Type B pancreatic cell (in vitro differentiated cells): Measurements from ENCODE around the gene EEFSEC. TPM values are rescaled to one million over a fixed set of nuclear protein-coding genes. Genes with fewer than 3 reads are reported as not detected.

Experiments
- DNase-seq: peaks from one replicate; pipeline ENCODE4 v3.0.0; 2021; ENCODE audit warnings: mixed read lengths; ENCODE audit not compliant: unreplicated experiment; ENCODE audit errors: extremely low spot score
- H3K27ac Mint-ChIP-seq: 2 replicates; pipeline ENCODE4 v1.8.0; 2021; ENCODE audit warnings: mild to moderate bottlenecking, mixed read lengths
- H3K27me3 Mint-ChIP-seq: 2 replicates; pipeline ENCODE4 v1.8.0; 2021; ENCODE audit warnings: mixed read lengths
- H3K36me3 Mint-ChIP-seq: 2 replicates; pipeline ENCODE4 v1.8.0; 2021; ENCODE audit warnings: mixed read lengths
- H3K4me1 Mint-ChIP-seq: one replicate; pipeline ENCODE4 v1.8.0; 2021; ENCODE audit warnings: mixed read lengths; ENCODE audit not compliant: unreplicated experiment
- H3K4me3 Mint-ChIP-seq: 2 replicates; pipeline ENCODE4 v1.8.0; 2021; ENCODE audit warnings: mild to moderate bottlenecking, mixed read lengths
- H3K9me3 Mint-ChIP-seq: 2 replicates; pipeline ENCODE4 v1.8.0; 2021; ENCODE audit warnings: mixed read lengths
- total RNA-seq: library from RNA; stranded (reverse); gene quantifications from 2 replicates; pipeline ENCODE4 v1.2.1, GENCODE V29; 2021; ENCODE audit warnings: low replicate concordance
- TF ChIP-seq, protein P1 (sequence below): fragments of 200-600 bp; sonication (generic); conservative IDR thresholded peaks from 2 replicates; pipeline ENCODE4 v1.5.0; 2021; ENCODE audit warnings: antibody characterized with exemption, mild to moderate bottlenecking

Gene EEFSEC
- total RNA-seq, 1 donor from 2014 or later, result 16.6 TPM

DNA sequence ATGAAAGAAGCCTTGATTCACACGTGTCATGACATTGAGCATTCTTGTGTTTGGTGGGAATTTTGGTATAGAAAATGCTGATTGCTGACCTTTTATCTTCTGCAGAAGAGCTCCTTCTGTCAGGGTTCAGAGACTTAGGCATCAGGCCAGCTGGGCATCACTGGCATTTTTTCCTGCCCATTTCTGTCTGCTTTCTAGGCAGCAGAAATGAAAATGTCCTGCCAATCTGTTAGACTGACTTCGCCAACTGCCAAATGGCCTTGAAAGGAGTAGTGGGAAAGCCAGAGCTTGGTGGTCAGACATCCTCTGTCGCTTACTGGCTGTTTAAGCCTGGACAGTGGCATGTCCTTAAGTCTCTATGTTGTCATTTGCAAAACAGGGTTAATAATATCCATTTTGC, 57.4 kb downstream of the EEFSEC start:
- Mint-ChIP-seq H3K4me1 (peaks cover 23% of the 10 kb centered on the region), H3K36me3 (no peaks in the 10 kb centered on the region), H3K27me3 (no peaks in the 10 kb centered on the region), H3K9me3 (no peaks in the 10 kb centered on the region), H3K27ac (no peak overlapping the region), H3K4me3 (no peak overlapping the region)
- TF ChIP-seq, protein P1, sequence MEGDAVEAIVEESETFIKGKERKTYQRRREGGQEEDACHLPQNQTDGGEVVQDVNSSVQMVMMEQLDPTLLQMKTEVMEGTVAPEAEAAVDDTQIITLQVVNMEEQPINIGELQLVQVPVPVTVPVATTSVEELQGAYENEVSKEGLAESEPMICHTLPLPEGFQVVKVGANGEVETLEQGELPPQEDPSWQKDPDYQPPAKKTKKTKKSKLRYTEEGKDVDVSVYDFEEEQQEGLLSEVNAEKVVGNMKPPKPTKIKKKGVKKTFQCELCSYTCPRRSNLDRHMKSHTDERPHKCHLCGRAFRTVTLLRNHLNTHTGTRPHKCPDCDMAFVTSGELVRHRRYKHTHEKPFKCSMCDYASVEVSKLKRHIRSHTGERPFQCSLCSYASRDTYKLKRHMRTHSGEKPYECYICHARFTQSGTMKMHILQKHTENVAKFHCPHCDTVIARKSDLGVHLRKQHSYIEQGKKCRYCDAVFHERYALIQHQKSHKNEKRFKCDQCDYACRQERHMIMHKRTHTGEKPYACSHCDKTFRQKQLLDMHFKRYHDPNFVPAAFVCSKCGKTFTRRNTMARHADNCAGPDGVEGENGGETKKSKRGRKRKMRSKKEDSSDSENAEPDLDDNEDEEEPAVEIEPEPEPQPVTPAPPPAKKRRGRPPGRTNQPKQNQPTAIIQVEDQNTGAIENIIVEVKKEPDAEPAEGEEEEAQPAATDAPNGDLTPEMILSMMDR, result no peak
- DNase-seq, result no peak

DNA sequence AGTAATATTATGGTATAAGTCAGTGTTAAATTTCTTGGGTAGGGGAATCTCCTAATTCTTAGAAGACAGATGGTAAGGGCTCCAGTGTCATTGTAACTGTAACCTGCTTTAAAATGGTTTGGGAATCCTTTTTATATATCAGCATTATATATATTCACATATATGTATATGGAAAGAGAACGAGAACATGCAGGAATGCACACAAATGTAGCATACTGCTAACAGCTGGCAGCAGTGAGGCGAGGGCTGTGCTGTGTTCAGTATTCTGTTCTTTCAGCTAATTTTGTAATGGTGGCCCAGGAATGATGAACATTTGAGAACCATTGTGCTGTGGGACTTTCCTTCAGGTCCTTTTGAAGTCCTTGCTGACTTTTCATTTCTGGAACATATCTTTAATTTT, 60.8 kb downstream of the EEFSEC start:
- no peak overlapping the region for H3K4me3 Mint-ChIP-seq
- no peaks in the 10 kb centered on the region for H3K36me3 Mint-ChIP-seq
- TF ChIP-seq, protein P1, result no peak
- DNase-seq, result no peak
- H3K27me3 Mint-ChIP-seq, result no peaks in the 10 kb centered on the region
- H3K9me3 Mint-ChIP-seq, result no peaks in the 10 kb centered on the region
- peaks cover 14% of the 10 kb centered on the region for H3K4me1 Mint-ChIP-seq
- H3K27ac Mint-ChIP-seq, result no peak overlapping the region

DNA sequence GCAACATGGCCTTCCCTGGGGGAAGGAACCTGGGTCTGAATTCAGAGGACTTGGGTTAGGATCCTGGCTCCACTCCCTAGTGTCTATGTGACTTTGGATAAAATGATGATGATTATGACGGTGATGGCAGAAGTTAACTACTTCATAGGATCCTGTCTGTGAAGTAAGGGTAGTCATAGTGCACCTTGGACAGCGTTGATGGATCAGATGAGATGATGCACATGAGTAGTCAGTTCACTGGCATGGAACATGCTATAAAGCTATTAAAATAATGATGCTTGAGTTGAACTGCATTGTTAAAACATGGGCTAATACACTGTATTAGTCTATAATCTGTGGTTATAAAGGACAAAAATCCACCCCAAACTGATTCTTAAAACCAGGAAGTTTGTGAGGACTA, 62.0 kb downstream of the EEFSEC start:
- H3K27me3 Mint-ChIP-seq, result no peaks in the 10 kb centered on the region
- TF ChIP-seq, protein P1, result no peak
- H3K9me3 Mint-ChIP-seq, result no peaks in the 10 kb centered on the region
- peaks cover 14% of the 10 kb centered on the region for H3K4me1 Mint-ChIP-seq
- H3K36me3 Mint-ChIP-seq, result no peaks in the 10 kb centered on the region
- H3K27ac Mint-ChIP-seq, result no peak overlapping the region
- DNase-seq, result no peak
- H3K4me3 Mint-ChIP-seq, result no peak overlapping the region

DNA sequence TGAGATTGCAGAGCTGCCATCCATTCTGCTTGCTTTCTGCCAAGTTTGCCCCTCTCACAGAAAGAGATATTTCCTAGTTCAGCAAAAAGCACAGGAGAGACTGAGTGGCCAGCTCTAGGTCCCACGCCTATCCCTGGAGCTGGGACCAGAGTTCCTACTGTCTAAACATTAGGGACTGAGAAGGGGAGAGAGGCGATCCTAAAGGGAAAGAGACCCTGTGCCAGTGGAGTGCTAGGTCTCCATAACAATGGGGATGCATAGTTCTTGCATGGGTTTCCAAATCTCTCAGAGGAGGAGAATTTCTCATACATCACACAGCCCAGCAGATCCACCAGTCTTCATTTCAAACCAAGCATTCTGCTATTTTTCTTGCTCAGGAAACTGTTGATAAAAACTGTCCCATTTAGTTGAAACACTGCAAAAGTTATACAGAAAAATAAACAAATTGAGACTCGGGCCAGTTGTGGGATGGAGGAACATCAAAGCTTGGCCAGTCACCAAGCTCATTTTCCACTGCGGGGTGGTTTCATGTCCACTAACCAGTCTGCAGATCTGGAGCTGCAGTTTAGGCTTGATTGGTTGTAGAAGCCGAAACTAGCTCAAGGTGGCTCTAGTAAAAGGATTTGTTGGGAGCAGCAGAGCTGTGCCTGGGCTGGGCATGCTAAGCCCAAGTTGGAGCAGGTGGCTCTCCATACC, 62.7 kb downstream of the EEFSEC start:
- no peaks in the 10 kb centered on the region for H3K27me3 Mint-ChIP-seq
- no peak overlapping the region for H3K4me3 Mint-ChIP-seq
- TF ChIP-seq, protein P1, result no peak
- no peak overlapping the region for H3K27ac Mint-ChIP-seq
- peaks cover 14% of the 10 kb centered on the region for H3K4me1 Mint-ChIP-seq
- no peaks in the 10 kb centered on the region for H3K9me3 Mint-ChIP-seq
- DNase-seq, result no peak
- H3K36me3 Mint-ChIP-seq, result no peaks in the 10 kb centered on the region

DNA sequence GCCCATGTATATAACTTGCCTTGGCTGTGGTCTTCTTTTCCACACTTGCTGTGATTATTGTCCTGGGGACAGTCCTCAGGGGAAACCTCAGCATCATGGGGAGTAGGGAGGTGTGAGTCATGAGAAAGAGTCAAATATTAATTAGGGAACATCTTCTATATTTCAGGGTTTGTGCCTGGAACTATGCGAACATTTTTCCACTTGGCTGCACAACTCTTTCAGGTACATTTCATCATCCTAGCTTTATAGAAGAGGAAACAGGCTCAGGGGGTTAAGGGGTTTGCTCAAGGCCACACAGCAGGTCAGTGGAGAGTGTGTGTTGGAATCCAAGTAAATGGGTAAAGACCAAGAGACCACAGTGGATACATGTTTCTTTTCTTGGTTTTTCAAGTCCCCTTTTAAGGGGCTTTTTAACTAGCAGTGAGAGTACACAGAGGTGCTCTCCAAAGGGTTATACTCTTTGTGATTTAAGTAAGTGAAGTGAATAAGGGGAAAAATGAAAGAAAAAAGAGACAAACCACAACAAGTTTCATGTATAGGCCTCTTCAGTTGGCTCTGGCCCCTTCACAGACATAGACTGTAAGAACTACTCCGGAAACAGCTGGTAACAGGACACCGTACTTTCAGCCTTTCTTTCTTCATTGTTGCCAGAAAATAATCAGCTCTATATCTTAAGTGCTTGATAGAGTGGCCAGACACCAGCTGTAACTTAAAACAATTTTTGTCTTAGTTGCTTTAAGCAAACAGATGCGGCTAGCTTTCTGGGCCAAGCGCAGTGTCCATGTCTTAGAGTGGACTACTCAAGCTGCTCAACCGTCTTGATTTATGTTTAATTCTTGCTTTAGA, 64.6 kb downstream of the EEFSEC start:
- peak overlapping the region; percentile 39 for H3K27ac Mint-ChIP-seq
- DNase-seq, result no peak
- no peaks in the 10 kb centered on the region for H3K27me3 Mint-ChIP-seq
- TF ChIP-seq, protein P1, result no peak
- H3K4me3 Mint-ChIP-seq, result no peak overlapping the region
- H3K36me3 Mint-ChIP-seq, result peaks cover 4% of the 10 kb centered on the region
- H3K4me1 Mint-ChIP-seq, result peaks cover 14% of the 10 kb centered on the region
- H3K9me3 Mint-ChIP-seq, result no peaks in the 10 kb centered on the region
